Stimulated activated CD8-positive, alpha-beta memory T cell treated with anti-CD3 and anti-CD28 coated beads, Interleukin-7, amount 100 ng/mL, for 24 hours (primary cell): ENCODE measurements around the gene MICAL2.

ENCODE experiments used
- DNase-seq: peaks from one replicate; pipeline ENCODE4 v3.0.0-alpha.2; 2020; ENCODE audit warnings: low read depth

The MICAL2 gene

GRCh38 chr11:12188548-12189317, 78.3 kb downstream of the MICAL2 start:
- no peak for DNase-seq

GRCh38 chr11:12189543-12190235, 79.3 kb downstream of the MICAL2 start:
- no peak for DNase-seq

- DNase-seq: no peak
Observed at GRCh38 chr11:12190511-12190910, 80.1 kb downstream of the MICAL2 start.

- DNase-seq: no peak
Observed at GRCh38 chr11:12192794-12193514, 82.6 kb downstream of the MICAL2 start.

DNA sequence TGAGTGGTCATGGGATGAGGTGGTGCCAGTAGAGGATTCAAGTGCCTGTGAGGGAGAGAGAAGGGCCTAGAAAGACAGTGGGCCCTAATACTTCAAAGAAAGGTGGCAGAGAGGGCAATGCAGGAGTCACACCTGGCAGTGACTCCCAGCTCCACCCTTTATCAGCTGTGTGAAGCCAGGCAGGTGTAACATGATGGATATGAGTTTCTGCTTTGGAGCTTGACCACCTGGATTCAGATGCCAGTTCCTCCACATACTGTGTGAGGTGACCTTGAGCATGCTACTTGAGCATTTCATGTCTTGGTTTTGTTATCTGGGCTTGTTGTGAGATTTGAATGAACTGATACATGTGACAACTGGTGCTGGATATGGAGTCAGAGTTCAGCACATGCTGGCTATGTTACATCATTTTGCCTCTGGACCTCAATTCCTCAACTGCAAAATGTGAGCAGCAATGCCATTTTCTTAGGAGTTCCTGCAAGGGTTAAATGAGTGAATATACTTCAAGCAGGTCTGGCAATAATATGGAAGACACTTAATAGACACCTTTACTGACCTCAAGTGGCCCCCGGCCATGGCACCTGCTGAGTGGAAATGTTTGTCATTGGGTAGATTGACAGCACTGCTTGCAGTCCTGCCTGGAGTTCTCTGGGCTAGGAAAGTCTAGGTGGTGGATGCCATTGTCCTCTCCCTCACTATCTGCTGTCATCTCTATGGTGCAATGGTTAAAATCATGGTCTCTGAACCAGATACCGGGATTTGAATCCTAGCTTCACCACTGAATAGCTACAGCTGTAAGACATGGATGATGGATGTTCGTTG, 83.3 kb downstream of the MICAL2 start:
- DNase-seq: no peak

DNA sequence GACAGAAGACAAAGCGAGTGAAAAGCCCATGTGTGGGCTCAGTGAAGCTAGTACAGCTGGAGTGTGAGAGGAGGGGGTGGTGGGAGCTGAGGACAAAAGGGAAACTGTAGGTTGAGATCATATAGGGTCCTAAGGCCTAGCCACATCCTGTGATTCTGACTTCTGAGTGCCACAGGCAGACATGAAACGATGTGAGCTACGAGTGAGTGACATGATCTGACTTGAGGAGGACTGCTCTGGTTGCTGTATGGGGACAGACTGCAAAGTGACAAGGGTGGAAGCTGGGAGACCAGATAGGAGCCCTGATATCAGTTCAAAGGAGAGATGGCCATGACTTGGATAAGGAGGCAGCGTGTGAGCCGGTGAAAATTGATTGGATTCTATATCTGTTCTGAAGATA, 85.4 kb downstream of the MICAL2 start:
- DNase-seq: no peak

- no peak for DNase-seq
Observed at GRCh38 chr11:12196308-12196707, 85.9 kb downstream of the MICAL2 start.

DNA sequence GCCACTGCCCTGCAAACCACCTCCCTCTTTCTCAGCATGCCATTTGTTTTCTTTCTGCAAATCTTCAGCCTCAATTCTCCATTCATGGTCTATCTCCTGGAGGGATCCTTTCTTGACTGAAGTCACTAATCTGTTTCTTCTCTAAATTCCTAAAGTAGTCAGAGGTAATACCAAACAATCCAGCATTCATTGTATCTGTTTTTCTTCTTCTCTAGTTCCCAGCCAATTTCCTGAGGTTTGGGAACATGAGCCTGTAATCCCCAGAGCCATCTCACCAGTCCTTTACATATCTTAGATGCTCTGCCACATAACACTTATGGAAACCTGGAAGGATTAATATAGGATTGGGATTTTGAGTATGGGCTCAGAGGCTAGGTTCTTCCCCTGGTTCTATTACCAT, 86.5 kb downstream of the MICAL2 start:
- no peak for DNase-seq

- no peak for DNase-seq
Observed at GRCh38 chr11:12198251-12199222, 88.1 kb downstream of the MICAL2 start.

DNA sequence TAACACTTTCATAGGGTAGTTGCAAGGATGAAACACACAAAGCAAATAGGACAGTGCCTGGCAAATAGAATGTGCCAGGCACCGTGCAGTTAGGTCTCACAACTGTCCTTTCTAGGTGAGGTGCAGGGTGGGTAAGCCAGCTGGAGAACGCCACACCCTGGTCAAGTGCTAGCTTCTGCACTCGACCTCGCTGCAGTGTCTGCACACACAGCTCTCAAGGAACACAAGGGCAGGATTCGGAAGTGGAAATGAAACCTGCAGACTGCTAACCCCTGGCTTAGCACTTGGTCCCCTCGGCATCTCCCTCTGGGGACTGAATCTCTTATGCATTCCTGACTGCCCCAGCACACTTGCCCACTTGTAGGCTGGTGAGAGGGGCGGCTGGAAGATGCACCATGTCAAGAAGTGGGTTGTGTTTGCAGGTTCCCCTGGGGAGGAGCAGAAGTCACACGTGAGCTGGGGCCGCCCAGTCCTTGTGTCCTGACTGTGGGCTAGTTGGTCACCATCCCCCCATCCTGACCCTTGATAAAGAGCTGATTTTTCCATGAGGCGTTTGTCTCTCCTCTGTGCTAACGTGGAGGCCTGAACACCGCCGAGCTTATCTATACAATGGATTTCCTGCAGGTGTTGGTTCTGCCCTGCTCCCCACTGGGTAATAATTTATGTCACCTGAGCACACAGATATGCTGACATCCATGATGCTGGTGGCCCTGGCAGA, 89.0 kb downstream of the MICAL2 start:
- DNase-seq: no peak

GRCh38 chr11:12200279-12200990, 90.0 kb downstream of the MICAL2 start:
- no peak for DNase-seq

GRCh38 chr11:12200991-12201985, 90.9 kb downstream of the MICAL2 start:
- no peak for DNase-seq

DNA sequence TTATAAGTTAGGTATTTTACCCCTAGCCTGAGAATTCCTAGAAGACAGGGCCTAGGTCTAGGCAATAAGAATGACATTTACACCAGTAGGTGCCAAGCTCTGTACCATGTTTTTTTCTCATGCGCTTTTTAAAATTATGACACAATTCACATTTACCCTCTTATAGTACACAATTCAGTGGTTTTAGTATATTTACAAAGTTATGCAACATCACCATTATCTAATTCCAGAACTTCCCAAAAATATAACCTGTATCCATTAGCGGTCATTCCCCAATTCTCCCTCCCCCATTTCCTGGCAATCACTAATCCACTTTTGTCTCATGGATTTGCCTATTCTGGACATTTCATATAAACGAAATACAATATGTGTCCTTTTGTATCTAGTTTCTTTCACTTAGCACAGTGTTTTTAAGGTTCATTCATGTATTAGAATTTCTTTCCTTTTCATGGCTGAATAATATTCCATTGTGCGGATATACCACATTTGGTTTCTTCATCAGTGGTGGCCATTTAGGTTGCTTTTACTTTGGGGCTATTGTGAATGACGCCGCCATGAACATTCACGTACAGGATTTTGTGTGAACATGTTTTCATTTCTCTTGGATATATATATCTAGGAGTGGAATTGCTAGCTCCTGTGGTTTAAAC, 92.4 kb downstream of the MICAL2 start:
- no peak for DNase-seq

GRCh38 chr11:12204506-12204905, 94.1 kb downstream of the MICAL2 start:
- DNase-seq: no peak

- DNase-seq: no peak
Observed at GRCh38 chr11:12205330-12205729, 94.9 kb downstream of the MICAL2 start.

DNA sequence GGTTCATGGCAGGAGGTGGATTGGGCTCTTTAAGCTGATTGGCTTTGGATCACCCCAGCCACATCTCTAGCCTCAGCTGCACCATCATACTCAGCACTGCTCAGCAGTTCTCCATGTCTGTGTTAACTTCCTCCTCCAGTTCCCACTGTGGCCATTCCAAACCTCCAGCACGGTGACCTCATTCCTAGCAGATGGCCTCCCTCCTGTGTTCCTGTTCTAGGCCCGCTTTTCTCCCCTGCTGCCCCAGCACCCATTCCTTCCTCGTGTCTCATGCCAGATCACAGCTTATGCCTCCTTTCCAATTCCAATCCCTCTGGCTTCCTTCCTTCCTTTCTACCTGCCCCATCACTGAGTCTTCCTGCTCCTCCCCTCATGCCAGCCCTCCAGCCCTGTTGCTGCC, 96.1 kb downstream of the MICAL2 start:
- no peak for DNase-seq

DNA sequence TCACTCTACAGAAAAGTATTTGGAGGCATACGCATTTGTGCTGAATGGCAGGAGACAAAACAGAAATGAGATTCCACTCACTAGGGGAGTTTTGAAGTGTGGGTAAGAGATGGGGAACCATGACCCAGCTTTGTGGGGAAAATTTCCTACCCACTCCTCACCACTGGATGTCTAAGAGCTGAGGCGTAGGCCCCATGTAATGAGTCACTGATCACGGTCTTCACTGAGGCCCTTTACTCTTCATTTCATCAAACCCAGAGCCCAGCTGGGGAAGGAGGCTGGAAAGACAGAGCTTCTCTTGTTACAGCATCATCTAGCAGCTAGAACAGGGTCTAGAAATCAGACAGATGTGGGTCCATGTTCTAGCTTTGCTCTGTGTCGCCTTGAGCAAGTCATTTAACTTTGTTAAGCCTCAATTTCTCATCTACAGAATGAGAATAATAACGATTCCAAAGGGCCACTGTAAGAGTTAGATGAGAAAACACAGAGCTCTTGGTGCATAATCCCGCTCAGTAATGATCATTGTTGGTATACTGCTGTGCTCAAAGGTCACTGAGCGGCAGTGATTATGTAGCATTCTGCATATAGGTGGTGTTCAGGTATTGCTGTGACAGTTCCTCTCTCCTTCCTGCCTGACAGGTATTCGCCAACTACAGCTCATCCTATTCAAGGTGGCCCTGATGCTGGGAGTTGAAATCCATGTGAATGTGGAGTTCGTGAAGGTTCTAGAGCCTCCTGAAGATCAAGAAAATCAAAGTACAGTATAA, 97.2 kb downstream of the MICAL2 start:
- DNase-seq: no peak
